ENCODE data around the gene ZSWIM3.

DNA sequence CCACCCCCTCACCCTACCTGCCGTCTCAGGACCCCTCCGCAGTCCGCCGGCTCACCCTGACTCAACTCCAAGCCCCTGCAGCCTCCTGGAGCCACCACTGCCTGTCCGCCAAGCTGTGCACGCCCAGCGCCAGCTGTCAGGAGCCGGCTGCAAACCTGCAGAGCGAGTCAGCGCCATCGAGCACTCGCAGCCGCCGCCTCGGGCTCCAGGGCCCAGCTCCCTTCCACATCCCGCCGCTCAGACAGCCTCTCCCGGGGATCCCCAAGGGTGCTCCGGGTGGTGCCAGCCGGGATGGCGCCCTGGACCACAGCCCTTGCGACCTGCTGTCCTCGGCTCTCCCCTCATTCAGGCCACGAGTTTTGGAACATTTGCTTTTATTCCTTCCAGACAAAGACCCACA is 34.6 kb upstream of the ZSWIM3 start:
- TF ChIP-seq CTCF (IDR thresholded peaks at IDR 0.05; ENCODE audit: extremely low read depth in 1 of 2, insufficient read depth in 1 of 2, low read depth in 1 of 2, low read length in 2 of 2), result no peak
- TF ChIP-seq POLR2AphosphoS5 (IDR thresholded peaks at IDR 0.05; ENCODE audit: insufficient read depth, low read depth, low read length), result no peak
- no peak for TF ChIP-seq POLR2A (IDR thresholded peaks at IDR 0.05; ENCODE audit: low read depth, low read length)
- TF ChIP-seq JUN (IDR thresholded peaks at IDR 0.05; ENCODE audit: borderline replicate concordance, insufficient read depth, insufficient read length, low read depth), result no peak
- peak; percentile 51 for TF ChIP-seq EZH2 (IDR thresholded peaks at IDR 0.05; ENCODE audit: borderline replicate concordance, low read depth, low read length, severe bottlenecking)
- TF ChIP-seq MYC (IDR thresholded peaks at IDR 0.05; ENCODE audit: low read depth, low read length), result no peak
- TF ChIP-seq MAX (IDR thresholded peaks at IDR 0.05; ENCODE audit: insufficient read depth, insufficient read length), result no peak
